ENCODE results near the gene DBH. TPM values are rescaled to one million over a fixed set of nuclear protein-coding genes. Genes with fewer than 3 reads are reported as not detected.

Gene DBH
- total and polyA plus RNA-seq, 10 of the 15 experiments (the other 5 are each of a cell fraction or from before 2014, with no cell fraction given) = not detected

DNA sequence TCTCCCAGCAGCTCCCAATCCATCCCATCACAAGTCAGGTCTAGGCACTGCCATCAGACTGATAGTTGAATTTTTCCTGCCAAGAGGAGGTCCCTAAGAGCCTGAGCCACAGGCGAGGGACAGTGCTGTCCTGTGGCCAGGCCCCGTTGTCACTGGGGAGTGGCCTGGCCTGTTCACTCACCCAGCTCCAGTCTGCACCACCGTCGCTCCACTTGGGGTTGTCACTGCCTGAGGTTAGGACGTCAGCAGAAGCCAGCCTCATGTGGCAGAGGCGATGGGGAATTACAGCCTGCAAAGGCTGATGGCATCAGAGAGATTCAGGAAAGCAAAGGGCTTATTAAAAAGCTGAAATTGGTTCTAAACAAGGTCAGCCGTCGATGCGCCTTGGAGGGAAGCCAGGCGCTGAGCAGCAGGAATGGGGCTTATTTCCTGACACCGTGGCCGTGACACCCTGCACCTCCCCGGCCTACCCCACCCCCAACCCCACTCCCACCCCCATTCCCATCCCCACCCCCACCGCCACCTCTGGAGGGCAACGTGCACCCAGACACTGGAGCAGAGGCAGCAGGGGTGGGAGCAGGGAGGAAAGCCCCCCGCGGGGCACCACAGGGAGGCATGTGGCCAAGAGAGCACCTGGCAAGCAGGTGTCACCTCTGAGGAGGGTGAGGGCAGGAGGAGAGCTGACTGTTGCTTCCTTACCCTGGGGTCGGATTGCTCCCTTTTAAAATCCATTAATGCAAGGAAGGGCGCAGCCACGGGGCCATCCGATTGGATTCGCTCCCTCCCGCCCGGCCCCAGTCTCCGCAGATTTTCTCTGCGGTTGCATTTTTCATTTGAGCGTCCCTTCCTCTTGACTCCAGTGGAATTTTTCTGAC is 3.1 kb upstream of the DBH start (continued):
- TF ChIP-seq, protein P1, sequence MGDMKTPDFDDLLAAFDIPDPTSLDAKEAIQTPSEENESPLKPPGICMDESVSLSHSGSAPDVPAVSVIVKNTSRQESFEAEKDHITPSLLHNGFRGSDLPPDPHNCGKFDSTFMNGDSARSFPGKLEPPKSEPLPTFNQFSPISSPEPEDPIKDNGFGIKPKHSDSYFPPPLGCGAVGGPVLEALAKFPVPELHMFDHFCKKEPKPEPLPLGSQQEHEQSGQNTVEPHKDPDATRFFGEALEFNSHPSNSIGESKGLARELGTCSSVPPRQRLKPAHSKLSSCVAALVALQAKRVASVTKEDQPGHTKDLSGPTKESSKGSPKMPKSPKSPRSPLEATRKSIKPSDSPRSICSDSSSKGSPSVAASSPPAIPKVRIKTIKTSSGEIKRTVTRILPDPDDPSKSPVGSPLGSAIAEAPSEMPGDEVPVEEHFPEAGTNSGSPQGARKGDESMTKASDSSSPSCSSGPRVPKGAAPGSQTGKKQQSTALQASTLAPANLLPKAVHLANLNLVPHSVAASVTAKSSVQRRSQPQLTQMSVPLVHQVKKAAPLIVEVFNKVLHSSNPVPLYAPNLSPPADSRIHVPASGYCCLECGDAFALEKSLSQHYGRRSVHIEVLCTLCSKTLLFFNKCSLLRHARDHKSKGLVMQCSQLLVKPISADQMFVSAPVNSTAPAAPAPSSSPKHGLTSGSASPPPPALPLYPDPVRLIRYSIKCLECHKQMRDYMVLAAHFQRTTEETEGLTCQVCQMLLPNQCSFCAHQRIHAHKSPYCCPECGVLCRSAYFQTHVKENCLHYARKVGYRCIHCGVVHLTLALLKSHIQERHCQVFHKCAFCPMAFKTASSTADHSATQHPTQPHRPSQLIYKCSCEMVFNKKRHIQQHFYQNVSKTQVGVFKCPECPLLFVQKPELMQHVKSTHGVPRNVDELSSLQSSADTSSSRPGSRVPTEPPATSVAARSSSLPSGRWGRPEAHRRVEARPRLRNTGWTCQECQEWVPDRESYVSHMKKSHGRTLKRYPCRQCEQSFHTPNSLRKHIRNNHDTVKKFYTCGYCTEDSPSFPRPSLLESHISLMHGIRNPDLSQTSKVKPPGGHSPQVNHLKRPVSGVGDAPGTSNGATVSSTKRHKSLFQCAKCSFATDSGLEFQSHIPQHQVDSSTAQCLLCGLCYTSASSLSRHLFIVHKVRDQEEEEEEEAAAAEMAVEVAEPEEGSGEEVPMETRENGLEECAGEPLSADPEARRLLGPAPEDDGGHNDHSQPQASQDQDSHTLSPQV (IDR thresholded peaks at IDR 0.05) = no peak
- TF ChIP-seq CBX5 (IDR thresholded peaks at IDR 0.05; ENCODE audit: low read depth) = no peak

DNA sequence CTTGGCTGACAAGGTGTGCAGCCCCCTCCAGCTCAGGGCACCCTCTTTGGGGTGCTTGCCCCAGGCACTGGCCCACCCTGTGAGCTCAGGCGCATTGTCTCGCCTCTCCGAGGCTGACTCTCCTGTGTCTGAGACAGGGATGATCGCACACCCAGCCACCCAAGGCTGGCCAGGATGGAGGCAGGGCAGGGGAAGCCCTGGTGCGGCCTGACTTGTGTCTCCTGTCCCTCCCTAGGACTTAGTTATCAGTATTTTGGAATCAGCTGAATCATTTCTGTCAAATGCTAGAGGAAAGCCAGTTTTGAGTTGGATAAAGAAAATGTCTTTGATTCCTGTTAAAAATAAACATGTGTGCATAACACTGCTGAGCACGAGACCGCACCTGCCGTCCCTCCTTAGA is 2.5 kb upstream of the DBH start:
- in situ Hi-C loops (cut with MboI) = no loop called here
- ChIA-PET CTCF (no interaction called here), SMC1A (ENCODE audit: uncharacterized antibody, unreplicated experiment) (no interaction called here), RAD21 (ENCODE audit: unreplicated experiment) (no interaction called here), POLR2A (no interaction called here)
- Histone ChIP-seq H2AFZ (ENCODE audit: control insufficient read depth, low read depth, low read length) (no peak overlapping the region), H3K9me3 (replicated peaks; ENCODE audit: control insufficient read depth, insufficient read depth, low read length) (no peaks in the 10 kb centered on the region), H3K27me3 (replicated peaks in 1 of 2; ENCODE audit: control insufficient read depth in 2 of 2, insufficient read depth in 2 of 2, low read length in 1 of 2) (peaks cover 0 to 7% of the 10 kb centered on the region in 2 experiments; a peak in 3 of 4 replicates), H3K36me3 (ENCODE audit: control insufficient read depth in 2 of 2, insufficient read depth in 2 of 2, low read length in 1 of 2) (no peaks in the 10 kb centered on the region), H3K27ac (ENCODE audit: control insufficient read depth, insufficient read depth) (no peak overlapping the region), H3K4me2 (ENCODE audit: control insufficient read depth, insufficient read depth) (no peak overlapping the region), H3K4me1 (ENCODE audit: control insufficient read depth, insufficient read depth, low read length) (no peaks in the 10 kb centered on the region), H3K4me3 (no peak overlapping the region), H3K9ac (ENCODE audit: control insufficient read depth, insufficient read depth, low read length) (no peak overlapping the region), H3K79me2 (ENCODE audit: control insufficient read depth, insufficient read depth, low read length) (no peaks in the 10 kb centered on the region), H4K20me1 (ENCODE audit: control insufficient read depth, insufficient read depth) (no peaks in the 10 kb centered on the region)
- no TSS peak for BruUV-seq (replicated peaks)
- no peak for DNase-seq (ENCODE audit: low read depth, low spot score)
- intact Hi-C loops (cut with micrococcal nuclease; ENCODE audit: unreplicated experiment) = no loop called here
- no peak for ATAC-seq
- 8% methylated on average over 8 of the region's 8 CpGs for WGBS (ENCODE audit: insufficient coverage, insufficient replicate concordance, low lambda C conversion rate, missing lambda C conversion rate)
- FAIRE-seq = no peak
- TF ChIP-seq CHD4 (IDR thresholded peaks at IDR 0.05) (no peak), RAD51 (IDR thresholded peaks at IDR 0.05) (no peak), FOXM1 (IDR thresholded peaks at IDR 0.05; ENCODE audit: low read depth, low read length) (no peak), POLR2AphosphoS5 (IDR thresholded peaks at IDR 0.05; ENCODE audit: low read length) (no peak), PAX5 (IDR thresholded peaks at IDR 0.05; ENCODE audit: borderline replicate concordance, low read depth, low read length) (no peak), POU2F2 (IDR thresholded peaks at IDR 0.05; ENCODE audit: borderline replicate concordance, low read depth, low read length) (no peak), LARP7 (IDR thresholded peaks at IDR 0.05) (no peak)
- TF ChIP-seq, protein P2, sequence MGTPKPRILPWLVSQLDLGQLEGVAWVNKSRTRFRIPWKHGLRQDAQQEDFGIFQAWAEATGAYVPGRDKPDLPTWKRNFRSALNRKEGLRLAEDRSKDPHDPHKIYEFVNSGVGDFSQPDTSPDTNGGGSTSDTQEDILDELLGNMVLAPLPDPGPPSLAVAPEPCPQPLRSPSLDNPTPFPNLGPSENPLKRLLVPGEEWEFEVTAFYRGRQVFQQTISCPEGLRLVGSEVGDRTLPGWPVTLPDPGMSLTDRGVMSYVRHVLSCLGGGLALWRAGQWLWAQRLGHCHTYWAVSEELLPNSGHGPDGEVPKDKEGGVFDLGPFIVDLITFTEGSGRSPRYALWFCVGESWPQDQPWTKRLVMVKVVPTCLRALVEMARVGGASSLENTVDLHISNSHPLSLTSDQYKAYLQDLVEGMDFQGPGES (IDR thresholded peaks at IDR 0.05) = no peak
- TF ChIP-seq, protein P3, sequence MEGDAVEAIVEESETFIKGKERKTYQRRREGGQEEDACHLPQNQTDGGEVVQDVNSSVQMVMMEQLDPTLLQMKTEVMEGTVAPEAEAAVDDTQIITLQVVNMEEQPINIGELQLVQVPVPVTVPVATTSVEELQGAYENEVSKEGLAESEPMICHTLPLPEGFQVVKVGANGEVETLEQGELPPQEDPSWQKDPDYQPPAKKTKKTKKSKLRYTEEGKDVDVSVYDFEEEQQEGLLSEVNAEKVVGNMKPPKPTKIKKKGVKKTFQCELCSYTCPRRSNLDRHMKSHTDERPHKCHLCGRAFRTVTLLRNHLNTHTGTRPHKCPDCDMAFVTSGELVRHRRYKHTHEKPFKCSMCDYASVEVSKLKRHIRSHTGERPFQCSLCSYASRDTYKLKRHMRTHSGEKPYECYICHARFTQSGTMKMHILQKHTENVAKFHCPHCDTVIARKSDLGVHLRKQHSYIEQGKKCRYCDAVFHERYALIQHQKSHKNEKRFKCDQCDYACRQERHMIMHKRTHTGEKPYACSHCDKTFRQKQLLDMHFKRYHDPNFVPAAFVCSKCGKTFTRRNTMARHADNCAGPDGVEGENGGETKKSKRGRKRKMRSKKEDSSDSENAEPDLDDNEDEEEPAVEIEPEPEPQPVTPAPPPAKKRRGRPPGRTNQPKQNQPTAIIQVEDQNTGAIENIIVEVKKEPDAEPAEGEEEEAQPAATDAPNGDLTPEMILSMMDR (IDR thresholded peaks at IDR 0.05 in 2 of 3, conservative IDR thresholded peaks at IDR 0.05 in 1 of 3; ENCODE audit: control insufficient read depth in 2 of 3, extremely low read depth in 1 of 3, insufficient read depth in 1 of 3, low read depth in 3 of 3, low read length in 3 of 3) = no peak
